Gastroesophageal sphincter (tissue), 4 donors: ENCODE results near the gene FBP1. TPM values are rescaled to one million over a fixed set of nuclear protein-coding genes. Genes with fewer than 3 reads are reported as not detected.
A peak's percentile ranks its signal among the peaks of the same experiment; 100 is the strongest.

Source experiments
- ATAC-seq: fragments of 150-250 bp; one replicate; pipeline ENCODE4 v1.9.1; 2016; ENCODE audit warnings: mild to moderate bottlenecking, moderate library complexity
- H3K27ac ChIP-seq, 4 donors: fragments of 200-600 bp; sonication (generic) in 3 of 4; 1 replicate in 3 of 4; 2 replicates in 1 of 4; pipeline ENCODE4 v1.5.1; 2016 to 2019
- H3K27me3 ChIP-seq: fragments of 200-600 bp; sonication (generic); one replicate; pipeline ENCODE4 v1.5.1; 2019
- H3K36me3 ChIP-seq, 2 donors: fragments of 200-600 bp; sonication (generic); one replicate each; pipeline ENCODE4 v1.5.1; 2019; ENCODE audit warnings: control low read depth in 1 of 2
- H3K4me1 ChIP-seq, 3 donors: fragments of 200-600 bp; sonication (generic); 1 replicate in 2 of 3; 2 replicates in 1 of 3; pipeline ENCODE4 v1.5.1; 2016 to 2019; ENCODE audit warnings: control low read depth in 2 of 3
- H3K4me3 ChIP-seq, 2 donors: fragments of 200-600 bp; sonication (generic); one replicate each; pipeline ENCODE4 v1.5.1; 2019; ENCODE audit warnings: mild to moderate bottlenecking in 1 of 2, moderate library complexity in 1 of 2
- H3K9me3 ChIP-seq, 3 donors: fragments of 200-600 bp; sonication (generic); one replicate each; pipeline ENCODE4 v1.5.1; 2017 to 2019; ENCODE audit warnings: control low read depth in 2 of 3
- EP300 ChIP-seq: sonication (generic); formaldehyde crosslinking; IDR thresholded peaks from one replicate; pipeline ENCODE4 v1.6.1; 2017; ENCODE audit warnings: antibody characterized with exemption, mild to moderate bottlenecking
- POLR2A ChIP-seq, 2 donors: fragments of 450-650 bp; IDR thresholded peaks; one replicate each; pipeline ENCODE4 v1.6.1; 2017; ENCODE audit warnings: antibody characterized with exemption in 2 of 2, mild to moderate bottlenecking in 2 of 2, moderate library complexity in 1 of 2
- POLR2AphosphoS5 ChIP-seq: sonication (generic); formaldehyde crosslinking; IDR thresholded peaks from one replicate; pipeline ENCODE4 v1.6.1; 2017; ENCODE audit warnings: antibody characterized with exemption
- WGBS, 2 donors: methylation state at CpG; one replicate each; pipeline ENCODE4 v1.1.5; 2018; ENCODE audit warnings: low coverage in 1 of 2; 5-methylcytosine and 5-hydroxymethylcytosine counted together
- total RNA-seq, 4 donors: library from RNA; depleted of rRNA; stranded (reverse); fragments of >200 nt; gene quantifications; one replicate each; pipeline ENCODE4 v1.1.0, GENCODE V29; 2016
- TF ChIP-seq, protein P1 (sequence below), 4 experiments: fragments of 200-600 bp in 2 of 4; fragments of 450-650 bp in 2 of 4; sonication (generic) in 1 of 4; IDR thresholded peaks; one replicate each; pipeline ENCODE4 v1.5.1; 2017 to 2019; ENCODE audit warnings: antibody characterized with exemption in 4 of 4, mild to moderate bottlenecking in 2 of 4, moderate library complexity in 2 of 4

Gene FBP1
- total RNA-seq, 4 donors from 2014 or later: 0.72 to 6.3 (median 2.3) TPM; not detected in 1

DNA sequence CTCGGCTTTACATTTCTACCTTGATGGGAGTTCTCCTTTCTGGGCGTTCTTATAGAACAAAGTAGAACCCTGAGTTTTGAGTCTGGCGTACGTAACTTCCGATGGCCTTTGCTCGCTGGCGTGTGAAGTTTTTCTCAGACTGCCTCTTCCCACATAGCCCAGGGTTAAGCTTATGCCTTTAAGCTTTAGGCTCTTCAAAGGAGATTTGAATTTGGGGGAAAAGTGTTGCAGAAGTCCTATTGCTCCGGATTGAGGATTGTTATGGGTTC is 32.0 kb downstream of the FBP1 start:
- no peak for ATAC-seq
- Histone ChIP-seq H3K4me1 (peaks cover 0 to 9% (median 0%) of the 10 kb centered on the region in 3 donors), H3K4me3 (no peak overlapping the region), H3K27ac (no peak overlapping the region), H3K27me3 (peaks cover 18% of the 10 kb centered on the region), H3K9me3 (no peaks in the 10 kb centered on the region), H3K36me3 (no peaks in the 10 kb centered on the region)
- WGBS, 2 donors: 90 to 94% methylated on average over 2 to 8 of the region's 8 CpGs
- TF ChIP-seq POLR2A (IDR thresholded peaks at IDR 0.05) (no peak), EP300 (no peak), POLR2AphosphoS5 (no peak)
- TF ChIP-seq, protein P1, sequence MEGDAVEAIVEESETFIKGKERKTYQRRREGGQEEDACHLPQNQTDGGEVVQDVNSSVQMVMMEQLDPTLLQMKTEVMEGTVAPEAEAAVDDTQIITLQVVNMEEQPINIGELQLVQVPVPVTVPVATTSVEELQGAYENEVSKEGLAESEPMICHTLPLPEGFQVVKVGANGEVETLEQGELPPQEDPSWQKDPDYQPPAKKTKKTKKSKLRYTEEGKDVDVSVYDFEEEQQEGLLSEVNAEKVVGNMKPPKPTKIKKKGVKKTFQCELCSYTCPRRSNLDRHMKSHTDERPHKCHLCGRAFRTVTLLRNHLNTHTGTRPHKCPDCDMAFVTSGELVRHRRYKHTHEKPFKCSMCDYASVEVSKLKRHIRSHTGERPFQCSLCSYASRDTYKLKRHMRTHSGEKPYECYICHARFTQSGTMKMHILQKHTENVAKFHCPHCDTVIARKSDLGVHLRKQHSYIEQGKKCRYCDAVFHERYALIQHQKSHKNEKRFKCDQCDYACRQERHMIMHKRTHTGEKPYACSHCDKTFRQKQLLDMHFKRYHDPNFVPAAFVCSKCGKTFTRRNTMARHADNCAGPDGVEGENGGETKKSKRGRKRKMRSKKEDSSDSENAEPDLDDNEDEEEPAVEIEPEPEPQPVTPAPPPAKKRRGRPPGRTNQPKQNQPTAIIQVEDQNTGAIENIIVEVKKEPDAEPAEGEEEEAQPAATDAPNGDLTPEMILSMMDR (IDR thresholded peaks at IDR 0.05): no peak

- Histone ChIP-seq H3K27ac (no peak overlapping the region), H3K4me1 (peaks cover 0 to 9% (median 0%) of the 10 kb centered on the region in 3 donors), H3K27me3 (peaks cover 17% of the 10 kb centered on the region), H3K4me3 (no peak overlapping the region), H3K9me3 (no peaks in the 10 kb centered on the region), H3K36me3 (no peaks in the 10 kb centered on the region)
- no peak for ATAC-seq
- WGBS, 2 donors: 89 to 93% methylated on average over 5 to 17 of the region's 24 CpGs
- no peak for TF ChIP-seq EP300
- TF ChIP-seq, protein P1 (IDR thresholded peaks at IDR 0.05): no peak
These were observed 32.5 kb downstream of the FBP1 start for GRCh38 chr9:94606646-94607422.

DNA sequence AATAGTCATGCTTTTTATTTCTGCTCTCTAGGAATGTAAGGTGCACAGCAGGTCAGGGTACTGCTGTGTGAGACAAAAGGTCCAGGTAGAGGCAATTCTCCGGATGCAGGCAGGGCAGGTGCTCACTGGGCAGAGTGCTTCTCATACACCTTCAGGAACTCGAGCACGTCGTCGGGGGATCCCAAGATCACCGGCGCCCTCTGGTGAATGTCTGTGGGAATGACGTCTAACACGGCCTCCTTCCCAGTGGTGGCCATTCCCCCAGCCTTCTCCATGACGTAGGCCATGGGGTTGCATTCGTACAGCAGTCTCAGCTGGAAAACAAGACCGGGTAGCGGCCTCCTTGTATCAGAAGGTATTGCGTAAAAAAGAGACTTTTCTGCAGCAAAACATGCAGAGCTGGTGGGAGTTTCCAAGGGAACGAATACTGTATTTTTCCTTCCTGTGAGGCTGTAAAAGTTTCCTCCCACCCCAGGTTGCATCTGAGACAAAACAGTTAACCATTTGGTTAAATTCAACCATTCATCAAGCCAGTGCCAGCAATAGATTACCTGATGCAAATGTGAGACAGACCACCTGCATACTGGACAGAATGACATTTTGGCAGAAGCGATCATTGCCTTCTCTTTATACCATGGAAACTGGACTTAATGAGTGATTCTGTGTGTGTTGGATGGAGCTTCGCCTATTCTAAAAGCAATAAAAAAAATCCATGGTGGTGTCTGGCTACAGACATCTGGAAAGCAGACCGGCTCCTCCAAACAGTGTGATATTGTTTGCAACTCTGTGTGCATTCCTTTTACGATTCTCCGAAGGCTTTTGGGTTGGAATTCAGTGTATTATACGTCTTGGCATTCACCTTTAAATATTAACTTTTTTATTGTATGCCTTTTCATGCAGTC is 35.8 kb downstream of the FBP1 start:
- ATAC-seq: peak; percentile 65
- Histone ChIP-seq H3K27me3 (peaks cover 9% of the 10 kb centered on the region), H3K9me3 (no peaks in the 10 kb centered on the region), H3K4me1 (peaks cover 0 to 9% (median 0%) of the 10 kb centered on the region in 3 donors), H3K36me3 (no peaks in the 10 kb centered on the region), H3K27ac (no peak overlapping the region), H3K4me3 (no peak overlapping the region)
- TF ChIP-seq POLR2A (IDR thresholded peaks at IDR 0.05) (no peak), POLR2AphosphoS5 (no peak), EP300 (no peak)
- TF ChIP-seq, protein P1 (IDR thresholded peaks at IDR 0.05): peak in 3 of 4 experiments; percentile 16 to 61 (median 17)
- WGBS, 2 donors: 23 to 47% methylated on average over 8 to 12 of the region's 21 CpGs

- Histone ChIP-seq H3K4me1 (peaks cover 0 to 9% (median 0%) of the 10 kb centered on the region in 3 donors), H3K27me3 (peaks cover 9% of the 10 kb centered on the region), H3K27ac (no peak overlapping the region), H3K36me3 (no peaks in the 10 kb centered on the region), H3K4me3 (no peak overlapping the region), H3K9me3 (no peaks in the 10 kb centered on the region)
- 83% methylated on average over 2 to 6 of the region's 6 CpGs for WGBS, 2 donors
- TF ChIP-seq EP300 (no peak), POLR2AphosphoS5 (no peak), POLR2A (IDR thresholded peaks at IDR 0.05) (no peak)
- TF ChIP-seq, protein P1 (IDR thresholded peaks at IDR 0.05): no peak
- ATAC-seq: no peak
These were observed 36.7 kb downstream of the FBP1 start for GRCh38 chr9:94602666-94603065.
